PFSK-1 (cell line): Measurements from ENCODE around the gene CD3E.

Experiments used
- POLR2AphosphoS5 ChIP-seq: IDR thresholded peaks from 2 replicates; pipeline ENCODE4 v1.6.1; 2012; ENCODE audit warnings: low read depth, mild to moderate bottlenecking, control low read depth, low read length, moderate library complexity
- SIN3A ChIP-seq: IDR thresholded peaks from 2 replicates; pipeline ENCODE4 v1.6.1; 2012; ENCODE audit warnings: mild to moderate bottlenecking, low read length, moderate library complexity, borderline replicate concordance; ENCODE audit not compliant: insufficient read depth
- TAF1 ChIP-seq: IDR thresholded peaks from 2 replicates; pipeline ENCODE4 v1.6.1; 2012; ENCODE audit warnings: low read length, control low read depth, borderline replicate concordance; ENCODE audit not compliant: insufficient read depth

DNA sequence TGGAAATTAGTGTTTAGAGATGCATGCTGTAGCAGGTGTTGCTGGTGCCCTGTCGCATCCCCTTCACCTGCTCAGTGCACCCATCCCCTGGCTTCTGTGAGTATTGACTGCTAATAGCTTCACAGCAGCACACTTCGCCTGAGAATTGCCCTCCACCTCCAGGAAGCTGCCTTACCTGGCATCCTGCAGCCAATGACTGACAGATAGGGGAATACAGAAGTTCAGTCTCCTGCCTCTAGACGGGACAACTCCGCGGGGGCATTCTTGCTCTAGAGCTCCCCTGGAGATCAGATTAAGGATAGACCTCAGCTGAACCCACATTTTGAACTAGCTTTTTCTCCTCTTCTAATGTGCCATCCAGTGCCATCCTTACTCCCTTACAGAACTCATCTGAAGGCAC, 9.3 kb upstream of the CD3E start:
- no peak for TF ChIP-seq SIN3A
- TF ChIP-seq POLR2AphosphoS5, result no peak
- TF ChIP-seq TAF1, result no peak
